NCI-H1048 (cell line): ENCODE data around the gene HOXB9.

Experiments used
- DNase-seq: peaks from one replicate; lab custom pipeline; 2025; lab: John Stamatoyannopoulos, UW

HOXB9 gene

GRCh38 chr17:48583708-48584222, 42.4 kb downstream of the HOXB9 start:
- no peak for DNase-seq

- DNase-seq, result no peak
These were observed 43.4 kb downstream of the HOXB9 start for GRCh38 chr17:48582750-48583069.

- DNase-seq, result no peak
These were observed 46.2 kb downstream of the HOXB9 start for GRCh38 chr17:48579760-48580554.

- no peak for DNase-seq
These were observed 46.7 kb downstream of the HOXB9 start for GRCh38 chr17:48579471-48579759.

GRCh38 chr17:48578616-48579470, 47.3 kb downstream of the HOXB9 start:
- no peak for DNase-seq

- no peak for DNase-seq
These were observed 48.1 kb downstream of the HOXB9 start, which contains the start of gene HOXB4 for GRCh38 chr17:48577946-48578615. Gene HOXB4 (minus strand): TSS chr17:48578350. CDS start chr17:48578319, 31 bp downstream.

- no peak for DNase-seq
These were observed 48.7 kb downstream of the HOXB9 start for GRCh38 chr17:48577330-48577945.

- no peak for DNase-seq
These were observed 49.5 kb downstream of the HOXB9 start for GRCh38 chr17:48576479-48577309.

- DNase-seq, result no peak
These were observed 50.3 kb downstream of the HOXB9 start for GRCh38 chr17:48575673-48576478.

- no peak for DNase-seq
These were observed 51.0 kb downstream of the HOXB9 start for GRCh38 chr17:48575066-48575582.

- no peak for DNase-seq
These were observed 51.6 kb downstream of the HOXB9 start for GRCh38 chr17:48574505-48575065.

- DNase-seq, result no peak
These were observed 54.2 kb downstream of the HOXB9 start for GRCh38 chr17:48571826-48572417.
